ENCODE data around the gene TXNRD2.

- TF ChIP-seq CTCF (IDR thresholded peaks at IDR 0.05; ENCODE audit: poor library complexity, severe bottlenecking) (no peak), POLR2AphosphoS5 (IDR thresholded peaks at IDR 0.05) (no peak), RAD21 (conservative IDR thresholded peaks at IDR 0.05) (no peak), EZH2 (IDR thresholded peaks at IDR 0.05; ENCODE audit: borderline replicate concordance, insufficient read depth, low read length, poor library complexity, severe bottlenecking) (no peak), EP300 (conservative IDR thresholded peaks at IDR 0.05; ENCODE audit: poor library complexity, severe bottlenecking) (no peak)
Observed at GRCh38 chr22:19928207-19928606, 13.4 kb downstream of the TXNRD2 start.
